Omental fat pad (tissue), 4 donors: ENCODE results near the gene RTTN. TPM values are rescaled to one million over a fixed set of nuclear protein-coding genes. Genes with fewer than 3 reads are reported as not detected.

Experiments used
- ATAC-seq: fragments of 150-250 bp; one replicate; pipeline ENCODE4 v1.9.1; 2016; ENCODE audit warnings: mild to moderate bottlenecking, moderate library complexity; ENCODE audit not compliant: low FRiP score
- DNase-seq: peaks from one replicate; pipeline ENCODE4 v3.0.0-alpha.2; 2019; ENCODE audit warnings: low spot score
- total RNA-seq, 4 donors: library from RNA; depleted of rRNA; stranded (reverse); fragments of >200 nt; gene quantifications; one replicate each; pipeline ENCODE4 v1.1.0, GENCODE V29; 2016
- TF ChIP-seq, protein P1 (sequence below), 3 donors: fragments of 450-650 bp; IDR thresholded peaks; one replicate each; pipeline ENCODE4 v1.5.1; 2016 to 2017; ENCODE audit warnings: antibody characterized with exemption in 3 of 3, mild to moderate bottlenecking in 3 of 3, moderate library complexity in 2 of 3

Gene RTTN
- total RNA-seq, 4 donors from 2014 or later, result 9.7 to 23.5 (median 11.0) TPM

DNA sequence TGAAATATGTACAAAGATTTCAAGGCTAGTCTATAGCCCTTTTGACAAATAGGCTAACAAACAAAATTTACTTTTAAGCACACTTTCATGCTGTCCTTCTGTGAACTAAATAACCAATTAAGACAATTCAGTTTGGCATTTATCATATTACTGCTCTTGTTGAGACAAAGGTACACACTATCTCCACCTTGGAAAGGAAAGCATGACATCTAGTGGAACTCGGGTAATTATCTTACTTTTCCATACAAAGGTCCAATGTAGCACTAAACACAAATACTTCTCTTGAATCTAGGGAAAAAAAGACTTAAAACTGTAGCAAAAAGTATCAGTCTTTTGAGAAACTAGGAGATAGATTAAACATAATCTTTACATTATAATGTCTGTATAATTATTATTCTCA, 132.8 kb downstream of the RTTN start:
- TF ChIP-seq, protein P1, sequence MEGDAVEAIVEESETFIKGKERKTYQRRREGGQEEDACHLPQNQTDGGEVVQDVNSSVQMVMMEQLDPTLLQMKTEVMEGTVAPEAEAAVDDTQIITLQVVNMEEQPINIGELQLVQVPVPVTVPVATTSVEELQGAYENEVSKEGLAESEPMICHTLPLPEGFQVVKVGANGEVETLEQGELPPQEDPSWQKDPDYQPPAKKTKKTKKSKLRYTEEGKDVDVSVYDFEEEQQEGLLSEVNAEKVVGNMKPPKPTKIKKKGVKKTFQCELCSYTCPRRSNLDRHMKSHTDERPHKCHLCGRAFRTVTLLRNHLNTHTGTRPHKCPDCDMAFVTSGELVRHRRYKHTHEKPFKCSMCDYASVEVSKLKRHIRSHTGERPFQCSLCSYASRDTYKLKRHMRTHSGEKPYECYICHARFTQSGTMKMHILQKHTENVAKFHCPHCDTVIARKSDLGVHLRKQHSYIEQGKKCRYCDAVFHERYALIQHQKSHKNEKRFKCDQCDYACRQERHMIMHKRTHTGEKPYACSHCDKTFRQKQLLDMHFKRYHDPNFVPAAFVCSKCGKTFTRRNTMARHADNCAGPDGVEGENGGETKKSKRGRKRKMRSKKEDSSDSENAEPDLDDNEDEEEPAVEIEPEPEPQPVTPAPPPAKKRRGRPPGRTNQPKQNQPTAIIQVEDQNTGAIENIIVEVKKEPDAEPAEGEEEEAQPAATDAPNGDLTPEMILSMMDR (IDR thresholded peaks at IDR 0.05), result no peak
- no peak for ATAC-seq
- DNase-seq, result no peak

DNA sequence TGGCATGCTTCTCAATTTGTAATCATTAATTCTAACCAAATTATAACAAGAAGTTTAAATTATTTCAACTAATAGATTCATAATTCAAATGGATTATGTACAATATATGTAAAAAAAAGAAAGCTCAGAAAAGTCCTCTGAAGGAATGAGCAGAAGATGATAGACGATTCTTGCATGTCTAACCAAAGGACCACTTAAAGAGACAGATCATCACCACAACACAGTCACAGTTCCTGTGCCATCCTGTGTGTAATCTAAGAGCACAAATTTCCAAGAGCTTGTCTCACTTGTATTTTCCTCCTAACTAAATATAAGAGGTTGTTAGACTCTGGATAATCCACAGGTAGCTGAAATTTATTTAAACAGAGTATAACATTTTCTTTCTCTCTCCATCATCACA, 135.5 kb downstream of the RTTN start:
- DNase-seq, result no peak
- no peak for ATAC-seq
- TF ChIP-seq, protein P1 (IDR thresholded peaks at IDR 0.05), result no peak

DNA sequence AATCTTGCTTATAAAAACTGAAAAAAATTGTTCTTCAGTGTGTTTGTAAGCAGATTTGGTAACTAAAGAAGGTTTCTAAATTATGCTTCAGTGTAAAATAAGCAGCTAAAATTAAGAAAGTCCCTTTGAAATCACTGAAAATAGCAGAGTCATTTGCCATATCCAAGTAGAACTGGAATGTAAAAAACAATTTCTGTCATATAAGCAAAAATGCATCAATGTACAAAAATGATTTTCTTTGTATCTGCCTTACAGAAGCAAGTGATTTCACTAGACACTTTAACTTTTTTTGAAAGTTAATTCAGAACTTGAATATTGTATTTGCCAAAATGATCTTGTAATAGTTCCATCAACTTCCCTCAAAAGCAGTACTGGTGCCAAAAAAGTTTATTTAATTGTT, 136.1 kb downstream of the RTTN start:
- no peak for ATAC-seq
- TF ChIP-seq, protein P1 (IDR thresholded peaks at IDR 0.05), result no peak
- DNase-seq, result no peak

DNA sequence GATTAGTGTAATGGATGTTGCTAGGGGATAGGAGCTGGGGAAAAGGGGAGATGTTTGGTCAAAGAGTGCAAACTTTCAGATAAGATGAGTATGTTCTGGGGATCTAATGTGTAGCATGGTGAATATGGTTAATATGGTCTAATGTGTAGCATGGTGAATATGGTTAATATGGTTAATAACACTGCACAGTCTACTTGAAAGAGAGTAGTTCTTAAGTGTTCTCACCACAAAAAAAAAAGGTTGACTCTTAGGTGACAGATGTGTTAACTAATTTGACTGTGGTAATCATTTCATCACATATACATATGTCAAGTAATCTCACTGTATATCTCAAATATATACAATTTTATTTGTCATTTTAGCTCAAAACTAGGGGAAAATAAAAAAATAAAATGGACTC, 136.5 kb downstream of the RTTN start:
- TF ChIP-seq, protein P1 (IDR thresholded peaks at IDR 0.05), result no peak
- DNase-seq (no peak), ATAC-seq (no peak)

DNA sequence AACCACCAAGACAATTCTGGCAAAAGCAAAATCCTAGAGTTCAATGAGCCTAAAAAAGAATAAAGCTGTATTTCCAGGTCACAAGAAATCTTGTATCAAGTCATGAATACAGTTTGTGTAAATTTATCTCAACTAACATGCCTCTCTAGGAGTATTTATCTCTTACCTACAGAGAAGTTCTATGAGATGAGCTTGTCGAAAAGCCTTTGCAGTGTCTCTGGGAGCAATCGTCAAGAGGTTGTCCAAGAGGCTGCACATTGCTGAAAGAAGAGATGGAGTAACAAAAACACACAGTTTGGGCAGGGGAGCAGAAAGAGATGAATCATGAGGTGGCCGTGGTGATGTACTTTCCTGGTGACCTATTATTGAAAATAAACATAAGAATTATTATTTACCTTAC, 145.8 kb downstream of the RTTN start:
- TF ChIP-seq, protein P1 (IDR thresholded peaks at IDR 0.05), result no peak
- DNase-seq (no peak), ATAC-seq (no peak)

DNA sequence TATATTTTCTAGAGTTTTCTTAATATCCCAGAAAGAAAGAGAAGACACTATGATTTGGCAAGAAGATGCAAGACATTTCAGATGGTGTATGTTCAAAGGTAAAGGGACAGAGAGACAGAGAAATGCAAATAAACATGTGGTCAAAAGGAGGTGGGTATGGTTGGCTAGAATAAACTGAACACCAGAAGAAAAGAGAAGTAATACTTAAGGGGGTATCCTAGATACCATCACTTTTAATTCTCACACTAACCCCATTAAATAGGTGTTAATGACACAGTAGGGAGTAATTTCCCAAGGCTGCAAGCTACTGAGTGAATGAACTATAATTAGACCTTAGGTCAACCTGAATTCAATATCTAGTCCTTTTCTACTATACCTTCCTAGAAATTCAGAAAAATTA, 146.6 kb downstream of the RTTN start:
- no peak for ATAC-seq
- no peak for DNase-seq
- TF ChIP-seq, protein P1 (IDR thresholded peaks at IDR 0.05), result no peak

DNA sequence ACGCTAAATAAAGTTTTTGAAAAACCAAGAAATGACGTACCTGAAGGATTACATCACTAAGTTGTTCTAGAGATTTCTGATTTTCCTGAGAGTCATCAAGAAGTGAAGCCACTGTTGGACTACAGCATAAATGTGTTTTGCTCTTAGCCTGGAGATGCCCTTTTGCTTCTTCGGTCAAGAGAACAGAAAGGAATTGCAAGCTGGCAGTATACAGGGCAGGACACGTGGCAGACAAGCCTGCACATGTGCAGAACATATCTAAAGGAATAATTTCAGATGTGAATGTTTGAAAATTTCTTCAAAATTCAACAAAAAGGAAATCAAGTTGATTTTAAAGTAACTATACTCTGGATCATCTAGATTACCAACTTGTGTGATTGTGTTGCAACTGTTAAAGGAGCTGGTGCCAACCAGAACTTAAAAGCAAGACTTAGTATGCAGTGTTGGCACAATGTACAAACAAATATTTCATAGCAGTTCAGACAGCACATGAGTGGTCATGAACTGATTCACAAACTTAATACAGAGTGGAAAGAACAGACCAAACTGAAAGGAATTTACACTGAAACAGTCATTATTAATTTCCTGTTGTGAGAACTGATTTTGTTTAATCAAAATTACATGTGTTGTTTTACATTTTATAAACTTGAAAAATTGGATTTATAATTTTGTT, 157.4 kb downstream of the RTTN start:
- ATAC-seq (peak; percentile 86), DNase-seq (no peak)
- TF ChIP-seq, protein P1 (IDR thresholded peaks at IDR 0.05), result no peak
